PC-3 (cell line): ENCODE measurements around the gene PRUNE2.

Experiments
- EZH2 ChIP-seq: fragments of 300-600 bp; sonication (generic); IDR thresholded peaks from one replicate; pipeline ENCODE4 v1.6.1; 2017; ENCODE audit warnings: antibody characterized with exemption, mild to moderate bottlenecking, low read length; ENCODE audit not compliant: unreplicated experiment
- EZH2phosphoT487 ChIP-seq: fragments of 300-600 bp; sonication (generic); IDR thresholded peaks from 2 replicates; pipeline ENCODE4 v1.6.1; 2018; ENCODE audit warnings: mild to moderate bottlenecking, antibody characterized with exemption, low read length, borderline replicate concordance
- TF ChIP-seq, protein P1 (sequence below): fragments of 300-600 bp; sonication (generic); conservative IDR thresholded peaks from 2 replicates; pipeline ENCODE4 v1.5.1; 2017; ENCODE audit warnings: antibody characterized with exemption, low read depth, mild to moderate bottlenecking, low read length

DNA sequence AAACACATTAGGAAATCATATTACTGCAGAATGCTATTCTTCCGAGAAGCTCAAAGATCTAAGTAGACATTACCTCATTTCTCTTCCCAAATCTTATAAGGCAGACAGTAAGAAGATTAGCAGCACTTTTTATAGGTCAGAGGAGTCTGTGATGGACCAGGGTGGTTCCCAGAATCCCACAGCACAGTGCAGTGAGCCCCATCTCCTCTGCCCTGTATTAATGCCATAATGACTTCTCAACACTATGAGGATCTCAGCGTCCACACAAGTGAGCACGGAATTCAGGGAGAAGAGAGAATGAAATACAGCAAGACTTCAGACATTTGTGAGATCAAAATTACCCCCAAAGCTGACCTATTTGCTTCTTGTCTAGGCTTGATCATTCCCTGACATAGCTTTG lies 49.9 kb downstream of the PRUNE2 start:
- TF ChIP-seq, protein P1, sequence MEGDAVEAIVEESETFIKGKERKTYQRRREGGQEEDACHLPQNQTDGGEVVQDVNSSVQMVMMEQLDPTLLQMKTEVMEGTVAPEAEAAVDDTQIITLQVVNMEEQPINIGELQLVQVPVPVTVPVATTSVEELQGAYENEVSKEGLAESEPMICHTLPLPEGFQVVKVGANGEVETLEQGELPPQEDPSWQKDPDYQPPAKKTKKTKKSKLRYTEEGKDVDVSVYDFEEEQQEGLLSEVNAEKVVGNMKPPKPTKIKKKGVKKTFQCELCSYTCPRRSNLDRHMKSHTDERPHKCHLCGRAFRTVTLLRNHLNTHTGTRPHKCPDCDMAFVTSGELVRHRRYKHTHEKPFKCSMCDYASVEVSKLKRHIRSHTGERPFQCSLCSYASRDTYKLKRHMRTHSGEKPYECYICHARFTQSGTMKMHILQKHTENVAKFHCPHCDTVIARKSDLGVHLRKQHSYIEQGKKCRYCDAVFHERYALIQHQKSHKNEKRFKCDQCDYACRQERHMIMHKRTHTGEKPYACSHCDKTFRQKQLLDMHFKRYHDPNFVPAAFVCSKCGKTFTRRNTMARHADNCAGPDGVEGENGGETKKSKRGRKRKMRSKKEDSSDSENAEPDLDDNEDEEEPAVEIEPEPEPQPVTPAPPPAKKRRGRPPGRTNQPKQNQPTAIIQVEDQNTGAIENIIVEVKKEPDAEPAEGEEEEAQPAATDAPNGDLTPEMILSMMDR: no peak
- TF ChIP-seq EZH2 (no peak), EZH2phosphoT487 (no peak)
